Trophoblast cell (in vitro differentiated cells and primary cell): ENCODE results near the gene PDE4D.
A peak's percentile ranks its signal among the peaks of the same experiment; 100 is the strongest.

Experiments used
- DNase-seq, 2 donors: peaks; one replicate each; pipeline ENCODE4 v3.0.0-alpha.2; 2016
- H2AFZ ChIP-seq: 2 replicates; pipeline ENCODE4 v1.6.1; 2013; ENCODE audit warnings: low read length, moderate library complexity, mild to moderate bottlenecking; ENCODE audit not compliant: insufficient read depth, poor library complexity
- H2AK5ac ChIP-seq: 2 replicates; pipeline ENCODE4 v1.6.1; 2013; ENCODE audit warnings: mild to moderate bottlenecking, low read length
- H2BK120ac ChIP-seq: 2 replicates; pipeline ENCODE4 v1.6.1; 2013; ENCODE audit warnings: low read length, mild to moderate bottlenecking, moderate library complexity; ENCODE audit not compliant: insufficient read depth, poor library complexity
- H2BK12ac ChIP-seq: 2 replicates; pipeline ENCODE4 v1.6.1; 2013; ENCODE audit warnings: mild to moderate bottlenecking, low read length, moderate library complexity
- H2BK5ac ChIP-seq: 2 replicates; pipeline ENCODE4 v1.6.1; 2013; ENCODE audit warnings: low read length, low read depth, moderate library complexity, mild to moderate bottlenecking; ENCODE audit not compliant: poor library complexity
- H3K14ac ChIP-seq: 2 replicates; pipeline ENCODE4 v1.6.1; 2013; ENCODE audit warnings: mild to moderate bottlenecking, low read length
- H3K18ac ChIP-seq: 2 replicates; pipeline ENCODE4 v1.6.1; 2013; ENCODE audit warnings: mild to moderate bottlenecking, low read length
- H3K23ac ChIP-seq: 2 replicates; pipeline ENCODE4 v1.6.1; 2013; ENCODE audit warnings: low read length
- H3K27ac ChIP-seq: 2 replicates; pipeline ENCODE4 v1.5.1; 2013; ENCODE audit warnings: low read depth, mild to moderate bottlenecking, inconsistent platforms, low read length, moderate library complexity
- H3K27me3 ChIP-seq: 2 replicates; pipeline ENCODE4 v1.6.1; 2013; ENCODE audit warnings: inconsistent platforms, mild to moderate bottlenecking, low read length, moderate library complexity; ENCODE audit not compliant: insufficient read depth
- H3K36me3 ChIP-seq, 2 experiments: 1 replicate in 1 of 2; 2 replicates in 1 of 2; pipeline ENCODE4 v1.6.1; 2013; ENCODE audit warnings: low read length in 2 of 2, mild to moderate bottlenecking in 2 of 2, moderate library complexity in 1 of 2; ENCODE audit not compliant: insufficient read depth in 2 of 2, control insufficient read depth in 1 of 2
- H3K4ac ChIP-seq: 2 replicates; pipeline ENCODE4 v1.6.1; 2013; ENCODE audit warnings: low read depth, mild to moderate bottlenecking, low read length, moderate library complexity
- H3K4me1 ChIP-seq, 2 experiments: 1 replicate in 1 of 2; 2 replicates in 1 of 2; pipeline ENCODE4 v1.6.1; 2013; ENCODE audit warnings: low read length in 2 of 2, mild to moderate bottlenecking in 2 of 2, moderate library complexity in 1 of 2; ENCODE audit not compliant: insufficient read depth in 2 of 2, control insufficient read depth in 1 of 2
- H3K4me2 ChIP-seq: 2 replicates; pipeline ENCODE4 v1.6.1; 2013; ENCODE audit warnings: inconsistent platforms, mild to moderate bottlenecking, low read length, moderate library complexity
- H3K4me3 ChIP-seq: 2 replicates; pipeline ENCODE4 v1.5.1; 2013; ENCODE audit warnings: mild to moderate bottlenecking, low read depth, low read length, inconsistent platforms
- H3K79me1 ChIP-seq: one replicate; pipeline ENCODE4 v1.6.1; 2013; ENCODE audit warnings: low read length
- H3K79me2 ChIP-seq: 2 replicates; pipeline ENCODE4 v1.6.1; 2013; ENCODE audit warnings: low read length, mild to moderate bottlenecking; ENCODE audit not compliant: control insufficient read depth, insufficient read depth, poor library complexity
- H3K9ac ChIP-seq: 2 replicates; pipeline ENCODE4 v1.6.1; 2013; ENCODE audit warnings: mild to moderate bottlenecking, low read length
- H3K9me3 ChIP-seq: 2 replicates; pipeline ENCODE4 v1.6.1; 2013; ENCODE audit warnings: low read depth, mild to moderate bottlenecking, control low read depth, inconsistent platforms, low read length; ENCODE audit not compliant: insufficient read depth
- H4K12ac ChIP-seq: 2 replicates; pipeline ENCODE4 v1.6.1; 2013; ENCODE audit warnings: low read depth, mild to moderate bottlenecking, low read length, moderate library complexity
- H4K8ac ChIP-seq: 2 replicates; pipeline ENCODE4 v1.6.1; 2013; ENCODE audit warnings: low read depth, mild to moderate bottlenecking, low read length, moderate library complexity
- H4K91ac ChIP-seq: one replicate; pipeline ENCODE4 v1.6.1; 2013; ENCODE audit warnings: low read depth, mild to moderate bottlenecking, low read length, moderate library complexity
- WGBS: extraction: QIAGEN DNeasy Blood & Tissue Kit; methylation state at CpG from one replicate; pipeline ENCODE4 v1.1.7; 2013; ENCODE audit warnings: missing lambda C conversion rate; ENCODE audit not compliant: insufficient read length, insufficient coverage; ENCODE audit errors: extremely low coverage; 5-methylcytosine and 5-hydroxymethylcytosine counted together

PDE4D gene

DNA sequence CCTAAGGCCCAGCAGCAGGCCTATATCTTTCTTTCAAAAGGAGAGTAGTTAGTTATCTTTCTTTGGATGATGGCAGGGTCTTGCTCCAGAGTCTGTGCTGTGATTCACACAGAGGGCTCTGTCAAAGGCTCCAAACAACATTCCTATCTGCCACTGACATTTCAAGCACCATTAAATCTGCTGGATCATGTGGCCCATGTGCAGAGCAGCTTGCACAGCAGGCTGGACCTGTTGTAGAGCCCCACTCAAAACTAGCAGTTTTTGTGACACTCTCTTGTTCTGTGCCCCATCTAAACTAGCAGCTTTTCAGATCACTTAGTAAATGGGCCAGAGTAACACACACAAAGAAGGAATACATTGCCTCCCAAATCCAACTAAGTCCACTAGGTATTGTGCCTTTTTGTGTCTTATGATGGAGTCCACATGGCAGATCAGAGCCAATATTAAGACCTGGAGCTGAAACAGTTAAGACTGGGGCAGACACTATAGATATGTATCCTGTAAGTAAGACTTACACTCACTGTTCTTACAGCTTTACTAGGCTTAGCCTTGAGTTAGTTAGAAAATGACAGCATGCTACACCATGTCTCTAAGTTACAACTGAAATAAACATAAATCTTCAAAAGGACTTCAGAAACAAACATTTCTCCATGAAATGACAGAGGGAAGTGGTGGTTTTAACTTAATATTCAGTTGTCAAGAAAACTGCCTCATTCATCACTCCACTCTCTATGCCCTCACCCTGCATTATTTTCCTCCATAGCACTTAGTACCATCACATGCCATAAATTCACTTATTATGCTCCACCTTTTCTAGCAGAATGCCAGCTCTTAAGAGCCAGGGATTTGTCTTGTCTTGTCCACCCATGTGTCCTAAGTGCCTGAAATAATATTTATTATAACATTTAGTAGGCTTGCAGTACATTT is 909.7 kb downstream of the PDE4D start:
- no peak overlapping the region for H3K4ac ChIP-seq
- peaks cover 2 to 23% of the 10 kb centered on the region in 2 experiments for H3K36me3 ChIP-seq
- no peak overlapping the region for H3K14ac ChIP-seq

DNA sequence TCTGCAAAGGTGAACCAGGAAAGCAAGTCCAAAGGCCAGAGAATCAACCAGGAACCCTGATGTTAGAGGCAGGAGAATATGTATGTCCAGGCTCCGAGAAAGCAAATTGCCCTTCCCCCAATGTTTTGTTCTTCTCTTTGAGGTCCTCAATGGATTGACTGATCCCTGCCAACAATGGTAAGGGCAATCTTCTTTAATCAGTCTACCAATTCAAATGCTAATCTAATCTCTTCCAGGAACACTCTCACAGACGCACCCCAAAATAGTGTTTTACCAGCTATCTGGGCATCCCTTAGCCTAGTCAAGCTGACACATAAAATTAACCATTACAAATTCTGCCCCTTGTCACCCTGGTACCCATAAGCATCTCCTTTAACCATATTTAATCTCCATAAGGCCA is 912.6 kb downstream of the PDE4D start:
- Histone ChIP-seq H3K27me3 (no peaks in the 10 kb centered on the region), H4K12ac (no peak overlapping the region), H3K79me2 (no peaks in the 10 kb centered on the region), H3K4me2 (no peak overlapping the region), H2AFZ (no peak overlapping the region), H3K9me3 (no peaks in the 10 kb centered on the region), H4K8ac (no peak overlapping the region), H3K27ac (no peak overlapping the region), H3K4me1 (peaks cover 0 to 5% of the 10 kb centered on the region in 2 experiments), H3K23ac (no peak overlapping the region), H3K18ac (no peak overlapping the region), H3K36me3 (peaks cover 3 to 29% of the 10 kb centered on the region in 2 experiments), H3K79me1 (no peaks in the 10 kb centered on the region), H3K4me3 (no peak overlapping the region), H3K14ac (no peak overlapping the region), H3K9ac (no peak overlapping the region), H3K4ac (no peak overlapping the region), H2BK5ac (no peak overlapping the region), H2AK5ac (no peak overlapping the region), H2BK120ac (no peak overlapping the region), H4K91ac (no peak overlapping the region), H2BK12ac (no peak overlapping the region)
- no CpG with 5 or more reads among the region's 2 CpGs for WGBS
- DNase-seq: no peak

More for the DNA sequence above, 909.7 kb downstream of the PDE4D start:
- Histone ChIP-seq H2BK5ac (no peak overlapping the region), H2BK12ac (no peak overlapping the region), H3K4me3 (no peak overlapping the region), H3K23ac (no peak overlapping the region), H4K8ac (no peak overlapping the region), H3K4me2 (no peak overlapping the region), H3K27ac (no peak overlapping the region), H2BK120ac (no peak overlapping the region), H3K4me1 (peaks cover 0 to 7% of the 10 kb centered on the region in 2 experiments), H3K79me1 (no peaks in the 10 kb centered on the region), H3K79me2 (no peaks in the 10 kb centered on the region), H3K18ac (no peak overlapping the region), H3K9me3 (no peaks in the 10 kb centered on the region), H3K9ac (no peak overlapping the region), H4K12ac (no peak overlapping the region), H3K27me3 (no peaks in the 10 kb centered on the region), H4K91ac (no peak overlapping the region), H2AK5ac (no peak overlapping the region), H2AFZ (no peak overlapping the region)
- DNase-seq: peak; percentile 19 to 58

DNA sequence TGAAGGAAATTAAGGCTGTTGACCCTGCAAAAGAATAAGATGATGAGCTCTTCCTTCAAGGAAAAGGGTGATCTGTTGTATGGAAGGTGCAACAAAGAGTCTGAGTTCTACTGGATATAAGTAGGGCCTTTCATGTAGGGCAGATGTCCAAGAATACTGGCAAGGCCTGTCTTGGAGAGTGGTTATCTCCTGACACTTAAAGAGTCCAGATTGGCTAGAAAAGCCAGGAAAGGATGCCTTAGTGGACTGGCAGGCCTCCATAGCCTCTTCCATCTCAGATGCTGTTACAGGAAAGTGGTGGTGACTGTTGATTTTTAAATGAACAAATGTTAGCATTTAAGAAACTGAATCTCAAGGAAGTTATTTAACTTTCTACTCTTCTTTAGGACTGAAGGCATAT is 914.4 kb downstream of the PDE4D start:
- Histone ChIP-seq H2BK12ac (no peak overlapping the region), H3K23ac (no peak overlapping the region), H3K36me3 (peaks cover 9 to 39% of the 10 kb centered on the region in 2 experiments), H2AFZ (no peak overlapping the region), H3K79me2 (no peaks in the 10 kb centered on the region), H3K27ac (no peak overlapping the region), H3K9ac (no peak overlapping the region), H3K79me1 (no peaks in the 10 kb centered on the region), H2BK120ac (no peak overlapping the region), H3K4me1 (peaks cover 0 to 5% of the 10 kb centered on the region in 2 experiments), H2AK5ac (no peak overlapping the region), H4K8ac (no peak overlapping the region), H3K9me3 (peaks cover 2% of the 10 kb centered on the region), H4K91ac (no peak overlapping the region), H3K4me3 (no peak overlapping the region), H3K14ac (no peak overlapping the region), H3K4me2 (no peak overlapping the region), H3K27me3 (no peaks in the 10 kb centered on the region), H3K4ac (no peak overlapping the region), H2BK5ac (no peak overlapping the region), H3K18ac (no peak overlapping the region), H4K12ac (no peak overlapping the region)
- DNase-seq: no peak

DNA sequence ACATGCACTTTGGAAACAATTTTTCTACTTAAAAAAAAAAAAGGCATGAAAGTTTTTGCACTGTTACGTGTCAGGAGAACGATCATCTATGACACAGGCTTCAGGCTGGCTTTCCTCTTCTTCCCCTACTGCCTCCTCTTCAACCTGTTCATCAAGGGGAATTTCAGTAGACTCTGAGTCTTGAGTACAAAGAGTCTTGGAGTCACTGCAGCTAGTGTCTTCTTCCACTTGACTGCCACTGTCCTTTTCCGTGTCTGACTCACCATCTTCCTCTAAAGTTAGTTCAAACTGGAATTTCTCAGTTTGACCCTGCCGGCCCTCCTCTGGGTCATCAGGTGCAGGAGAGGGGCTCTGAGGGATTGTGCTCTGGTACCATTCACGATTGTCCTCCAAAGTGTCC is 918.9 kb downstream of the PDE4D start:
- no peak overlapping the region for H2AFZ ChIP-seq
- H3K79me1 ChIP-seq: no peaks in the 10 kb centered on the region
- H2BK12ac ChIP-seq: no peak overlapping the region
- no CpG with 5 or more reads among the region's 5 CpGs for WGBS
- no peak overlapping the region for H3K23ac ChIP-seq
- H3K4me3 ChIP-seq: no peak overlapping the region
- no peak overlapping the region for H4K12ac ChIP-seq
- no peak overlapping the region for H3K9ac ChIP-seq
- no peaks in the 10 kb centered on the region for H3K79me2 ChIP-seq
- H3K14ac ChIP-seq: no peak overlapping the region
- H4K91ac ChIP-seq: no peak overlapping the region
- no peak overlapping the region for H3K4me2 ChIP-seq
- H2BK5ac ChIP-seq: no peak overlapping the region
- peaks cover 2% of the 10 kb centered on the region for H3K9me3 ChIP-seq
- no peak overlapping the region for H3K4ac ChIP-seq
- no peak for DNase-seq
- no peak overlapping the region for H4K8ac ChIP-seq
- no peak overlapping the region for H3K27ac ChIP-seq
- peaks cover 7 to 18% of the 10 kb centered on the region in 2 experiments for H3K36me3 ChIP-seq
- no peak overlapping the region for H3K18ac ChIP-seq
- H3K4me1 ChIP-seq: no peaks in the 10 kb centered on the region
- no peak overlapping the region for H2BK120ac ChIP-seq
- H2AK5ac ChIP-seq: no peak overlapping the region
- no peaks in the 10 kb centered on the region for H3K27me3 ChIP-seq
